Measurements from ENCODE around the gene ZDHHC9. TPM values are rescaled to one million over a fixed set of nuclear protein-coding genes. Genes with fewer than 3 reads are reported as not detected.

ZDHHC9 gene
- total RNA-seq, 1 experiment from 2014 or later, result 30.5 TPM

GRCh38 chrX:129795584-129795983, 48.1 kb downstream of the ZDHHC9 start:
- H4K20me1 ChIP-seq (ENCODE audit: low read length), result no peaks in the 10 kb centered on the region
- H3K9ac ChIP-seq (ENCODE audit: low read length), result no peak overlapping the region
- H3F3A ChIP-seq (ENCODE audit: low read length, unreplicated experiment), result no peaks in the 10 kb centered on the region
- H2AFZ ChIP-seq (ENCODE audit: low read length), result no peak overlapping the region
- intact Hi-C loops (cut with micrococcal nuclease), result no loop called here
- CTCF ChIA-PET, result no interaction called here
- no peak for DNase-seq
- H3K27ac ChIP-seq (ENCODE audit: low read length), result no peak overlapping the region
- ATAC-seq, result no peak
- no peak for TF ChIP-seq CTCF (conservative IDR thresholded peaks at IDR 0.05; ENCODE audit: low read depth, low read length)
- no peak for TF ChIP-seq EZH2phosphoT487 (IDR thresholded peaks at IDR 0.05; ENCODE audit: borderline replicate concordance, low read length)
- TF ChIP-seq EZH2 (IDR thresholded peaks at IDR 0.05; ENCODE audit: low read length, unreplicated experiment), result no peak
- H3K4me3 ChIP-seq (ENCODE audit: low read length), result no peak overlapping the region
- H3K4me1 ChIP-seq (ENCODE audit: insufficient read depth, low read length), result no peaks in the 10 kb centered on the region
- BruUV-seq (replicated peaks), result no TSS peak
- H3K9me3 ChIP-seq (ENCODE audit: low read length), result no peaks in the 10 kb centered on the region
- POLR2A ChIA-PET (ENCODE audit: unreplicated experiment), result no interaction called here
- no peaks in the 10 kb centered on the region for H3K79me2 ChIP-seq (ENCODE audit: low read length)
- H3K4me2 ChIP-seq (ENCODE audit: low read length), result no peak overlapping the region
- no peaks in the 10 kb centered on the region for H3K36me3 ChIP-seq (ENCODE audit: low read depth, low read length)
- no peaks in the 10 kb centered on the region for H3K9me2 ChIP-seq (replicated peaks; ENCODE audit: low read length)
- no peaks in the 10 kb centered on the region for H3K27me3 ChIP-seq (ENCODE audit: low read length)

- Histone ChIP-seq H3F3A (ENCODE audit: low read length, unreplicated experiment) (no peaks in the 10 kb centered on the region), H3K79me2 (ENCODE audit: low read length) (no peaks in the 10 kb centered on the region), H3K36me3 (ENCODE audit: low read depth, low read length) (no peaks in the 10 kb centered on the region), H3K9me3 (ENCODE audit: low read length) (no peaks in the 10 kb centered on the region), H3K9me2 (replicated peaks; ENCODE audit: low read length) (no peaks in the 10 kb centered on the region), H2AFZ (ENCODE audit: low read length) (no peak overlapping the region), H3K4me1 (ENCODE audit: insufficient read depth, low read length) (no peaks in the 10 kb centered on the region), H3K4me2 (ENCODE audit: low read length) (no peak overlapping the region), H3K27me3 (ENCODE audit: low read length) (no peaks in the 10 kb centered on the region), H3K9ac (ENCODE audit: low read length) (no peak overlapping the region), H3K27ac (ENCODE audit: low read length) (no peak overlapping the region), H4K20me1 (ENCODE audit: low read length) (no peaks in the 10 kb centered on the region), H3K4me3 (ENCODE audit: low read length) (no peak overlapping the region)
- ATAC-seq (no peak), DNase-seq (no peak)
- intact Hi-C loops (cut with micrococcal nuclease), result no loop called here
- TF ChIP-seq EZH2phosphoT487 (IDR thresholded peaks at IDR 0.05; ENCODE audit: borderline replicate concordance, low read length), result no peak
- no peak for TF ChIP-seq EZH2 (IDR thresholded peaks at IDR 0.05; ENCODE audit: low read length, unreplicated experiment)
- TF ChIP-seq CTCF (conservative IDR thresholded peaks at IDR 0.05; ENCODE audit: low read depth, low read length), result no peak
- POLR2A ChIA-PET (ENCODE audit: unreplicated experiment), result no interaction called here
- CTCF ChIA-PET, result no interaction called here
- no TSS peak for BruUV-seq (replicated peaks)
These were observed 50.0 kb downstream of the ZDHHC9 start for GRCh38 chrX:129793604-129794191.

- CTCF ChIA-PET, result no interaction called here
- Histone ChIP-seq H3K9me3 (ENCODE audit: low read length) (no peaks in the 10 kb centered on the region), H3K27me3 (ENCODE audit: low read length) (no peaks in the 10 kb centered on the region), H3K9me2 (replicated peaks; ENCODE audit: low read length) (no peaks in the 10 kb centered on the region), H3K79me2 (ENCODE audit: low read length) (no peaks in the 10 kb centered on the region), H4K20me1 (ENCODE audit: low read length) (no peaks in the 10 kb centered on the region), H3K27ac (ENCODE audit: low read length) (no peak overlapping the region), H2AFZ (ENCODE audit: low read length) (no peak overlapping the region), H3F3A (ENCODE audit: low read length, unreplicated experiment) (no peaks in the 10 kb centered on the region), H3K36me3 (ENCODE audit: low read depth, low read length) (no peaks in the 10 kb centered on the region), H3K4me2 (ENCODE audit: low read length) (no peak overlapping the region), H3K4me3 (ENCODE audit: low read length) (no peak overlapping the region), H3K9ac (ENCODE audit: low read length) (no peak overlapping the region), H3K4me1 (ENCODE audit: insufficient read depth, low read length) (no peaks in the 10 kb centered on the region)
- ATAC-seq, result no peak
- no TSS peak for BruUV-seq (replicated peaks)
- intact Hi-C loops (cut with micrococcal nuclease), result no loop called here
- POLR2A ChIA-PET (ENCODE audit: unreplicated experiment), result interaction anchor here (0.7 kb wide), 1 partner anchor 356 kb away, joined by 5 read pairs; no protein-coding TSS in a partner anchor
- TF ChIP-seq EZH2phosphoT487 (IDR thresholded peaks at IDR 0.05; ENCODE audit: borderline replicate concordance, low read length), result no peak
- no peak for TF ChIP-seq EZH2 (IDR thresholded peaks at IDR 0.05; ENCODE audit: low read length, unreplicated experiment)
- no peak for TF ChIP-seq CTCF (conservative IDR thresholded peaks at IDR 0.05; ENCODE audit: low read depth, low read length)
- DNase-seq, result no peak
These were observed 50.9 kb downstream of the ZDHHC9 start for GRCh38 chrX:129792586-129793291.

Data from PC-3 (cell line).